GM12875 (cell line): ENCODE data around the gene APCDD1L.

Experiments used
- H3K4me3 ChIP-seq: one replicate; pipeline ENCODE4 v1.5.1; 2011; ENCODE audit warnings: low read depth, low read length, control low read depth
- CTCF ChIP-seq: IDR thresholded peaks from 2 replicates; pipeline ENCODE4 v1.5.1; 2011; ENCODE audit warnings: low read depth, mild to moderate bottlenecking, control low read depth, inconsistent platforms, low read length, moderate library complexity, borderline replicate concordance; ENCODE audit not compliant: insufficient read depth

The APCDD1L gene

GRCh38 chr20:58549231-58550209, 34.3 kb upstream of the APCDD1L start:
- H3K4me3 ChIP-seq, result no peak overlapping the region
- no peak for TF ChIP-seq CTCF

- no peak overlapping the region for H3K4me3 ChIP-seq
- TF ChIP-seq CTCF, result no peak
These were observed 32.6 kb upstream of the APCDD1L start for GRCh38 chr20:58547623-58548475.

- no peak for TF ChIP-seq CTCF
- no peak overlapping the region for H3K4me3 ChIP-seq
These were observed 31.8 kb upstream of the APCDD1L start for GRCh38 chr20:58546756-58547622.

GRCh38 chr20:58546416-58546711, 31.2 kb upstream of the APCDD1L start:
- H3K4me3 ChIP-seq, result no peak overlapping the region
- TF ChIP-seq CTCF, result no peak

- no peak for TF ChIP-seq CTCF
These were observed 30.6 kb upstream of the APCDD1L start for GRCh38 chr20:58545565-58546415.

GRCh38 chr20:58544891-58545290, 29.7 kb upstream of the APCDD1L start:
- H3K4me3 ChIP-seq, result no peak overlapping the region
- TF ChIP-seq CTCF, result no peak

More at GRCh38 chr20:58545565-58546415, 30.6 kb upstream of the APCDD1L start:
- H3K4me3 ChIP-seq, result no peak overlapping the region
